DMS153 (cell line): Measurements from ENCODE around the gene ADAM12.
"Not testable (repeated sequence)": the region's sequence is repeated elsewhere in the genome, so short reads cannot be mapped to it uniquely, and the experiment has no call there.

ENCODE experiments used
- DNase-seq: peaks from one replicate; lab custom pipeline; 2025; lab: John Stamatoyannopoulos, UW

ADAM12 gene

GRCh38 chr10:126405239-126405775 is 17.0 kb upstream of the ADAM12 start:
- DNase-seq = no peak

GRCh38 chr10:126402721-126403695 is 14.7 kb upstream of the ADAM12 start:
- DNase-seq = no peak

GRCh38 chr10:126400641-126401040 is 12.4 kb upstream of the ADAM12 start:
- no peak for DNase-seq

GRCh38 chr10:126398924-126399323 is 10.6 kb upstream of the ADAM12 start:
- DNase-seq = no peak

GRCh38 chr10:126398383-126398743 is 10.1 kb upstream of the ADAM12 start:
- DNase-seq = no peak

DNA sequence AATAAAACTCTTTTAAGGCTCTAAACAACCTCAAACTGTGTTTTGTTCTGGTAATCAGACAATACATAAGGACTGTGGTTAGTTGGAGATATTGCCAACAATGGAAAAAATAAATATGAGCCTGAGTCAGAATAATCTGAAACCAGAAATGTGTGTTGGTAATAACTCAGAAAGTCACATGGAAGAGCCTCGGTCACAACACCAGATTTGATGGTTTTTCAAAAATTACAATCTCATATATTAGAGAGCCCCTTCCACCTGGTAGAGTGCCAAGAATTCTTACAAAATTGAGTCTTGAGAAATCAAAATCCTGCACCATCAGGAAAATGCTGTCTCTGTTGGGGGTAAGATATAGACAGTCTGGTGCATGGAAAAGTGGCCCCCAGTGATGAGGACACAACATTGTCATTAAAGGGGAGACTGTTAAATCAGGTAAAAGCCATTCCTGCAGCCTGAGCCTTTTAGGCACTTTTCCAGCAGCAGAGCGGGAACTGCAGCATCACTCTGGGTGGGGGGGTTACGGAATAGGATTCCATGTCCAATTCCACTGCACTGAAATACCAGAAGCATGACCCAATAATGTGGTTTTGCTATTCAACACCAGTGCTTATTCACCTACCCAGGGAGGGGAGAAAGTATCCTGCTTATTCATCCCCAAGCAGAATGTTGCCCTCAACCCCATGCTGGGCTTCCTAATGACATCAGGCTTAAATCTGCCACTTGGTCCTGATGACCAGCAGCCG is 9.5 kb upstream of the ADAM12 start:
- DNase-seq = no peak

DNA sequence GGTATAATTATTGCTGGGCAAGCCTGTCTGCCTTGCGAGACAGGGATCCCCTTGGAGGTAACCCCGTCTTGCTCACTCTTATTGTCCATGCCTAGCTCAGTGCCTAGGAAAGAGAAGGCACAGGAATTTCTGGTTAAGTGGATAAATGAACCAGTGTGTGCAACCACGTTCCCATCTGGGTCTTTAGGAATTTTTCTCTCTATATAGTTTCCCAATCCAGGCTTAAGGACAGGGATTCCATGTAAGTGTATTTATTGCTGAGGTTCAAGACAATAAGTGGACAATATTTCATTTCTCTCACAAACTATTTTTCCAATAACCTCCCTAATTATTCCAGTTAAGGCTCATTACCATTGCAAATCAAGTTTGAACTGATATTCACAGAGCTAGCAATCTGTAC is 8.9 kb upstream of the ADAM12 start:
- no peak for DNase-seq

DNA sequence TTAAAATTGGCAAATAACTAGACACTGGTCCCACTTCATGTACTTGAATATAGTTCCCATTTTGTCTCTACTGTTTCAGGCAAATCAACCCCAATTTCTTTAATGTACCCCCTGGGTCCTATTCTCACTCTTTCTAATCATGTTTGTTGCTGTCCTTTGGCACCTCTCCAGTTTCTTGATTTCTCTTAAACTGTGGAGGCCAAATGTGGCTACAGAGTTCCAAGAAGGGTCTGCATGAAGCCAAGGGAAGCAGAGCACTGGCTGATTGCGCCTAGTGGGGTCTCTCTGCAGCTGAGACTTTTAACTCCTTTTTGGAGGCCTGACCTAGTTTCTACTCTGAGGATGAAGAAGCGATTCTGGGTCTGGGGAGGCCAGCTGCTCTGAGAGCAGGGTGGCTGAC is 6.7 kb upstream of the ADAM12 start:
- DNase-seq = no peak

- DNase-seq = no peak
These were observed 4.8 kb upstream of the ADAM12 start for GRCh38 chr10:126393076-126393475.

DNA sequence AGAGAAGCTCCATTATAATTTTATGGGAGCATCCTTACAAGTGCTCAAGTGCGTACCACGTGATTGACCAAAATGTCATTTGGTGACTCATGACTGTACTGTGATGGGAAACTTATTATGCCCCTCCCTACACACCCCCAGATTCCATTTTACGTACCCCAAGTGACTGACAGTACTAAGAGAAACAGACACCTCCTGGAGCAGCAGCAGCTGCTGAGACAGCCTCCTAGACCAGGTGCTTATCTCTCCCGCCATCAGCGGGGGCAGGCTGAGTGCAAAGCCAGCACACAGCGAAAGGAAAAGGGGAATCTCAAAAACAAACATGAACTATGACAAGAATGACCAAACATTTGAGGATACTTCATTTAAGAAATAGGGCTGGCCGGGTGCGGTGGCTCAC is 4.2 kb upstream of the ADAM12 start:
- no peak for DNase-seq

DNA sequence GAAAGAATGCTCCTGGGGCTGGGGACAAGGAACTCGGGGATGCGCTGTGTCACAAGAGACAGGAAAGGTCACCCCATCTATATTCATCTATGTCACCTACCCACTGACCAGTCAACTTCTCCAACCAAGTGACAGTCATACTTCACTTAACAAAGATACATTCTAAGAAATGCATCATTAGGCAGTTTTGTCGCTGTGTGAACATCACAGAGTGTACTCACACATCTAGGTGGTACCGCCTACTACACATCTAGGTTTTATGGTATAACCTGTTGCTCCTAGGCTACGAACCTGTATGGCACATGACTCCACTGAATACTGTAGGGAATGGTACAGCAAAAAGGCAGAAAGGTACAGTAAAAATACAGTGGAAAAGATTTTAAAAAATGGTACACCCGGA is 3.8 kb upstream of the ADAM12 start:
- no peak for DNase-seq

GRCh38 chr10:126391192-126391885 is 3.1 kb upstream of the ADAM12 start:
- DNase-seq = no peak

- DNase-seq = no peak
These were observed 2.0 kb upstream of the ADAM12 start for GRCh38 chr10:126390324-126390723.

DNA sequence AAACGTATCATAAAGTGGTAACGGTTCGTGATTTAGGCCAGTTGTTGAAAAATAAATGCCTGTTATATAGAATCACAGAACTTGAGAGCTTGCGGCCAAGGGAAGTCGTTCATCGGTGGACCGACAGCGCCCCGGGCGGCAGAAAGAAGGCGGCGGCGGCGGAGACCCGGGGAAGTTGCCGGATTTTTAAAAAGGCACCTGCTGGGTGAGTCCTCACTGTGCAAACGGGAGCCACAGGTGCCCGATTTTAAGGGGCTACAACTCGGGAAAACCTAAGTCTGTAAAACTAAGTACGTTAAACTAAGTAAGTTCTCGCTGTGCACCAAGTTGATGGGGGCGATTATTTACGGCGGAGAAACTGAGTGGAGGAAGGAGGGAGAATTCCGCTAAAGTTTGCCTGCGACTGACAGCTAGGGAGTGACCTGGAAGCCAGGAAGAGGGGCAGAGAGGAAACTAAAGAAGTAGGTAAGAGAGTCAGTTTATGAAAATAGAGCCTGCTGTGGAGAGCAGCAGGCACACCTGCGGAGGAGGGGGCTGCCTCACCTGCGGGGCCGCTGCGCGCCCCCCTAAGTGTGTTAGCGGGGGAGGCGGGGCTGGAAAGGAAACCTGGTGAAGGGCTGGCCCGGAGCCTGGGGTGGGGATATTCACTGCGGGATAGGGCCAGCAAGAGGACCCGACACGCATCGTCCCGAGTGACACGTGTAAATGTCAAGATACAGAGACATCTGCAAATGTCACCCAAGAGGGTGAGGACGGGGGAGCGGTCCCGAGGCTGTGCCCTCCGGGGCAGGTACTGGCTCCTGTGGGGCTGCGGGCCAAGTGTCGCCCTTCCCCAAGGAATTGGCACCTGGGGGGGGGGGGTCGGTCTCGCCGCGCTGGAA is 996 bp downstream of the ADAM12 start:
- DNase-seq = peak; percentile 30

- DNase-seq = no peak
These were observed 3.9 kb downstream of the ADAM12 start for GRCh38 chr10:126384269-126384873.

- DNase-seq = no peak
These were observed 7.8 kb downstream of the ADAM12 start for GRCh38 chr10:126380352-126381076.

DNA sequence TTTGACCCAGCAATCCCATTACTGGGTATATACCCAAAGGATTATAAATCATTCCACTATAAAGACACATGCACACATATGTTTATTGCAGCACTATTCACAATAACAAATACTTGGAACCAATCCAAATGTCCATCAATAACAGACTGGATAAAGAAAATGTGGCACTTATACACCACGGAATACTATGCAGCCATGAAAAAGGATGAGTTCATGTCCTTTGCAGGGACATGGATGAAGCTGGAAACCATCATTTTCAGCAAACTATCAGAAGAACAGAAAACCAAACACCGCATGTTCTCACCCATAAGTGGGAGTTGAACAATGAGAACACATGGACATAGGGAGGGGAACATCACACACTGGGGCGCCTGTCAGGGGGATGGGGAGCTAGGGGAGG is 9.1 kb downstream of the ADAM12 start:
- DNase-seq = not testable (repeated sequence)

DNA sequence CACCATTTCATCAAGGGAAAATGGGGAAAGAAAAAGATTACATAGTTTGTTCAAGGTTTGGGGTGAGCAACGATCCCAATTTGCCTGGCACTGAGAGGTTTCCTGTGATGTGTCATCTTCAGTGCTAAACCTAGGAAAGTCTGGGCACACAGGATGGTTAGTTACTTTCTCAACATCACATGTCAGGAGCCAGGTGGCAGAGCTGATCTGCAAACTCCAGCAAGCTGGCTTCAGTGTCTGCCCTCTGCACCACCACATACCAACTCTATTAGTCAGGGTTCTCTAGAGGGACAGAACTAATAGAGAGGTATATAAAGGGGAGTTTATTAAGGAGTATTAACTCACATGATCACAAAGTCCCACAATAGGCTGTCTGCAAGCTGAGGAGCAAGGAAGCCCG is 11.3 kb downstream of the ADAM12 start:
- no peak for DNase-seq

- DNase-seq = no peak
These were observed 12.2 kb downstream of the ADAM12 start for GRCh38 chr10:126375926-126376554.

DNA sequence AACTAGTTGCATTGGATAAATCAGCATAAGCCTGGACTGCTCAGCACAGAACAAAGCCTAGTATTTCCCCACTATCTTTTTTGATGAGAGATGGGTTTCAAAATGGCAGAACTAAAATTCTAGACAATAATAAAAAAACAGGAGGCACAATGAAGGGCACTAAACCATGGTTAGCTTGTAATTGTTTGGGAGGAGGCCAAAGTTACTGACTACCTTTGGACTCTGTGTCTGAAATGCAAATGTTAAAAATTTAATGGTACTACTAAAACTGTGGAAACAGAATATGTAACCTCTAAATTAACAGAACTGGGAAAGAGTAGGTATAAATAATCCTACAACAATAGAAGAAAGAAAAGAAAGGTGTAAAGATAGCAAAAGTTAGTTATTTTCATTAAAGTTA is 13.0 kb downstream of the ADAM12 start:
- no peak for DNase-seq
